ENCODE data around the gene ZSCAN31. TPM values are rescaled to one million over a fixed set of nuclear protein-coding genes. Genes with fewer than 3 reads are reported as not detected.

Gene ZSCAN31
- total and polyA plus RNA-seq, 9 of the 15 experiments (the other 6 are each of a cell fraction or from before 2014, with no cell fraction given): 3.9 to 12.1 (median 7.0) TPM

DNA sequence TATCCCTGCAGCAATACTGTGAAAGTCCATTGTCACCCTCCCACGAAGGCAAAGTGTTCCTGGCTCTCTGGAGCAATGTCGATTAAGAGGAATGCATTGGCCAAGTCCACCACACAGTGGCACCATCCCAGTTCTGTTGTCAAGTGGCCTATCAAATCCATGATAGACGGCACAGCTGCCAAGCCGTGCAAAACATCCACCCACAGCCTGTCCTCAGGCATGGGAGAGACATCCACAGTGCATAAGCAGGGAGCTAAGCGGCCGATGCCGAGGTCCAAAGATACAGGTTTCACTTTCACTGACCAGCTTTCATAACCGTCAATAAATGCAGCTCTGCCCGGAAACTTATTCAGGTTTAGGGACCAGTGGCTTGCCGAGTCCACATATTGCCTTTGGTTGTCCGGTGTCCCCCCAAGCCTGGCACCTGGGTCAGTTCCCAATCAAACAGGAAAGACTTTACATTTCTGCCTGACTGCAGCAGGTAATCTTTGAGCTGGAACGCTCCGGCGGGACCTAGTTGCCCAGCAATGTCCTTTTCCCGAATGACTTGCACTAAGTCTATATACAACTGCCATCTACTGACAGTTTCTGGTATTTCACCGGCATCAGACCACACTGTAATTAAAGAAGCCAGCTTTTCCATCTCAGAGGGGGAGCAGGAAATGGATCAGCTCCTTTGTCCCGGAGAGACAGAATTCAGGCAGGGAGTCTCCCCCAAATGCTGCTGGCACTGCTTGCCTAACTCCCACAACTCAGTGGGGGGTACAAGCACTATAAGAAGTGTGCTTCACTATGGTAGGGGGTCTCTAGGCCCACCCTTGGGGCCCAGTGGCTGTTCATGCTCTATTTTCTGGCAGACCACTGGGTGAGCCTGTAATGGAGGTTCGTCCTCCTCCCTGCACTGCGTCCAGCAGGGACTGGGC is 20.1 kb upstream of the ZSCAN31 start (continued):
- TF ChIP-seq, protein P1, sequence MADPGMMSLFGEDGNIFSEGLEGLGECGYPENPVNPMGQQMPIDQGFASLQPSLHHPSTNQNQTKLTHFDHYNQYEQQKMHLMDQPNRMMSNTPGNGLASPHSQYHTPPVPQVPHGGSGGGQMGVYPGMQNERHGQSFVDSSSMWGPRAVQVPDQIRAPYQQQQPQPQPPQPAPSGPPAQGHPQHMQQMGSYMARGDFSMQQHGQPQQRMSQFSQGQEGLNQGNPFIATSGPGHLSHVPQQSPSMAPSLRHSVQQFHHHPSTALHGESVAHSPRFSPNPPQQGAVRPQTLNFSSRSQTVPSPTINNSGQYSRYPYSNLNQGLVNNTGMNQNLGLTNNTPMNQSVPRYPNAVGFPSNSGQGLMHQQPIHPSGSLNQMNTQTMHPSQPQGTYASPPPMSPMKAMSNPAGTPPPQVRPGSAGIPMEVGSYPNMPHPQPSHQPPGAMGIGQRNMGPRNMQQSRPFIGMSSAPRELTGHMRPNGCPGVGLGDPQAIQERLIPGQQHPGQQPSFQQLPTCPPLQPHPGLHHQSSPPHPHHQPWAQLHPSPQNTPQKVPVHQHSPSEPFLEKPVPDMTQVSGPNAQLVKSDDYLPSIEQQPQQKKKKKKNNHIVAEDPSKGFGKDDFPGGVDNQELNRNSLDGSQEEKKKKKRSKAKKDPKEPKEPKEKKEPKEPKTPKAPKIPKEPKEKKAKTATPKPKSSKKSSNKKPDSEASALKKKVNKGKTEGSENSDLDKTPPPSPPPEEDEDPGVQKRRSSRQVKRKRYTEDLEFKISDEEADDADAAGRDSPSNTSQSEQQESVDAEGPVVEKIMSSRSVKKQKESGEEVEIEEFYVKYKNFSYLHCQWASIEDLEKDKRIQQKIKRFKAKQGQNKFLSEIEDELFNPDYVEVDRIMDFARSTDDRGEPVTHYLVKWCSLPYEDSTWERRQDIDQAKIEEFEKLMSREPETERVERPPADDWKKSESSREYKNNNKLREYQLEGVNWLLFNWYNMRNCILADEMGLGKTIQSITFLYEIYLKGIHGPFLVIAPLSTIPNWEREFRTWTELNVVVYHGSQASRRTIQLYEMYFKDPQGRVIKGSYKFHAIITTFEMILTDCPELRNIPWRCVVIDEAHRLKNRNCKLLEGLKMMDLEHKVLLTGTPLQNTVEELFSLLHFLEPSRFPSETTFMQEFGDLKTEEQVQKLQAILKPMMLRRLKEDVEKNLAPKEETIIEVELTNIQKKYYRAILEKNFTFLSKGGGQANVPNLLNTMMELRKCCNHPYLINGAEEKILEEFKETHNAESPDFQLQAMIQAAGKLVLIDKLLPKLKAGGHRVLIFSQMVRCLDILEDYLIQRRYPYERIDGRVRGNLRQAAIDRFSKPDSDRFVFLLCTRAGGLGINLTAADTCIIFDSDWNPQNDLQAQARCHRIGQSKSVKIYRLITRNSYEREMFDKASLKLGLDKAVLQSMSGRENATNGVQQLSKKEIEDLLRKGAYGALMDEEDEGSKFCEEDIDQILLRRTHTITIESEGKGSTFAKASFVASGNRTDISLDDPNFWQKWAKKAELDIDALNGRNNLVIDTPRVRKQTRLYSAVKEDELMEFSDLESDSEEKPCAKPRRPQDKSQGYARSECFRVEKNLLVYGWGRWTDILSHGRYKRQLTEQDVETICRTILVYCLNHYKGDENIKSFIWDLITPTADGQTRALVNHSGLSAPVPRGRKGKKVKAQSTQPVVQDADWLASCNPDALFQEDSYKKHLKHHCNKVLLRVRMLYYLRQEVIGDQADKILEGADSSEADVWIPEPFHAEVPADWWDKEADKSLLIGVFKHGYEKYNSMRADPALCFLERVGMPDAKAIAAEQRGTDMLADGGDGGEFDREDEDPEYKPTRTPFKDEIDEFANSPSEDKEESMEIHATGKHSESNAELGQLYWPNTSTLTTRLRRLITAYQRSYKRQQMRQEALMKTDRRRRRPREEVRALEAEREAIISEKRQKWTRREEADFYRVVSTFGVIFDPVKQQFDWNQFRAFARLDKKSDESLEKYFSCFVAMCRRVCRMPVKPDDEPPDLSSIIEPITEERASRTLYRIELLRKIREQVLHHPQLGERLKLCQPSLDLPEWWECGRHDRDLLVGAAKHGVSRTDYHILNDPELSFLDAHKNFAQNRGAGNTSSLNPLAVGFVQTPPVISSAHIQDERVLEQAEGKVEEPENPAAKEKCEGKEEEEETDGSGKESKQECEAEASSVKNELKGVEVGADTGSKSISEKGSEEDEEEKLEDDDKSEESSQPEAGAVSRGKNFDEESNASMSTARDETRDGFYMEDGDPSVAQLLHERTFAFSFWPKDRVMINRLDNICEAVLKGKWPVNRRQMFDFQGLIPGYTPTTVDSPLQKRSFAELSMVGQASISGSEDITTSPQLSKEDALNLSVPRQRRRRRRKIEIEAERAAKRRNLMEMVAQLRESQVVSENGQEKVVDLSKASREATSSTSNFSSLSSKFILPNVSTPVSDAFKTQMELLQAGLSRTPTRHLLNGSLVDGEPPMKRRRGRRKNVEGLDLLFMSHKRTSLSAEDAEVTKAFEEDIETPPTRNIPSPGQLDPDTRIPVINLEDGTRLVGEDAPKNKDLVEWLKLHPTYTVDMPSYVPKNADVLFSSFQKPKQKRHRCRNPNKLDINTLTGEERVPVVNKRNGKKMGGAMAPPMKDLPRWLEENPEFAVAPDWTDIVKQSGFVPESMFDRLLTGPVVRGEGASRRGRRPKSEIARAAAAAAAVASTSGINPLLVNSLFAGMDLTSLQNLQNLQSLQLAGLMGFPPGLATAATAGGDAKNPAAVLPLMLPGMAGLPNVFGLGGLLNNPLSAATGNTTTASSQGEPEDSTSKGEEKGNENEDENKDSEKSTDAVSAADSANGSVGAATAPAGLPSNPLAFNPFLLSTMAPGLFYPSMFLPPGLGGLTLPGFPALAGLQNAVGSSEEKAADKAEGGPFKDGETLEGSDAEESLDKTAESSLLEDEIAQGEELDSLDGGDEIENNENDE (IDR thresholded peaks at IDR 0.05; ENCODE audit: low read depth, low read length): no peak
- TF ChIP-seq, protein P2, sequence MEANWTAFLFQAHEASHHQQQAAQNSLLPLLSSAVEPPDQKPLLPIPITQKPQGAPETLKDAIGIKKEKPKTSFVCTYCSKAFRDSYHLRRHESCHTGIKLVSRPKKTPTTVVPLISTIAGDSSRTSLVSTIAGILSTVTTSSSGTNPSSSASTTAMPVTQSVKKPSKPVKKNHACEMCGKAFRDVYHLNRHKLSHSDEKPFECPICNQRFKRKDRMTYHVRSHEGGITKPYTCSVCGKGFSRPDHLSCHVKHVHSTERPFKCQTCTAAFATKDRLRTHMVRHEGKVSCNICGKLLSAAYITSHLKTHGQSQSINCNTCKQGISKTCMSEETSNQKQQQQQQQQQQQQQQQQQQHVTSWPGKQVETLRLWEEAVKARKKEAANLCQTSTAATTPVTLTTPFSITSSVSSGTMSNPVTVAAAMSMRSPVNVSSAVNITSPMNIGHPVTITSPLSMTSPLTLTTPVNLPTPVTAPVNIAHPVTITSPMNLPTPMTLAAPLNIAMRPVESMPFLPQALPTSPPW (CRISPR knock-in tag; IDR thresholded peaks at IDR 0.05): no peak; the same call in 1 of the 2 replicates
- TF ChIP-seq, protein P3, sequence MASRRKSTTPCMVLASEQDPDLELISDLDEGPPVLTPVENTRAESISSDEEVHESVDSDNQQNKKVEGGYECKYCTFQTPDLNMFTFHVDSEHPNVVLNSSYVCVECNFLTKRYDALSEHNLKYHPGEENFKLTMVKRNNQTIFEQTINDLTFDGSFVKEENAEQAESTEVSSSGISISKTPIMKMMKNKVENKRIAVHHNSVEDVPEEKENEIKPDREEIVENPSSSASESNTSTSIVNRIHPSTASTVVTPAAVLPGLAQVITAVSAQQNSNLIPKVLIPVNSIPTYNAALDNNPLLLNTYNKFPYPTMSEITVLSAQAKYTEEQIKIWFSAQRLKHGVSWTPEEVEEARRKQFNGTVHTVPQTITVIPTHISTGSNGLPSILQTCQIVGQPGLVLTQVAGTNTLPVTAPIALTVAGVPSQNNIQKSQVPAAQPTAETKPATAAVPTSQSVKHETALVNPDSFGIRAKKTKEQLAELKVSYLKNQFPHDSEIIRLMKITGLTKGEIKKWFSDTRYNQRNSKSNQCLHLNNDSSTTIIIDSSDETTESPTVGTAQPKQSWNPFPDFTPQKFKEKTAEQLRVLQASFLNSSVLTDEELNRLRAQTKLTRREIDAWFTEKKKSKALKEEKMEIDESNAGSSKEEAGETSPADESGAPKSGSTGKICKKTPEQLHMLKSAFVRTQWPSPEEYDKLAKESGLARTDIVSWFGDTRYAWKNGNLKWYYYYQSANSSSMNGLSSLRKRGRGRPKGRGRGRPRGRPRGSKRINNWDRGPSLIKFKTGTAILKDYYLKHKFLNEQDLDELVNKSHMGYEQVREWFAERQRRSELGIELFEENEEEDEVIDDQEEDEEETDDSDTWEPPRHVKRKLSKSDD (conservative IDR thresholded peaks at IDR 0.05; ENCODE audit: low read length): no peak

All from K562 (cell line).